Superior temporal gyrus (tissue), 1 donor: ENCODE measurements around the gene SF3A2.

ENCODE experiments used
- DNase-seq: peaks from one replicate; pipeline ENCODE4 v3.0.0-alpha.2; 2016; ENCODE audit errors: extremely low spot score

Gene SF3A2

DNA sequence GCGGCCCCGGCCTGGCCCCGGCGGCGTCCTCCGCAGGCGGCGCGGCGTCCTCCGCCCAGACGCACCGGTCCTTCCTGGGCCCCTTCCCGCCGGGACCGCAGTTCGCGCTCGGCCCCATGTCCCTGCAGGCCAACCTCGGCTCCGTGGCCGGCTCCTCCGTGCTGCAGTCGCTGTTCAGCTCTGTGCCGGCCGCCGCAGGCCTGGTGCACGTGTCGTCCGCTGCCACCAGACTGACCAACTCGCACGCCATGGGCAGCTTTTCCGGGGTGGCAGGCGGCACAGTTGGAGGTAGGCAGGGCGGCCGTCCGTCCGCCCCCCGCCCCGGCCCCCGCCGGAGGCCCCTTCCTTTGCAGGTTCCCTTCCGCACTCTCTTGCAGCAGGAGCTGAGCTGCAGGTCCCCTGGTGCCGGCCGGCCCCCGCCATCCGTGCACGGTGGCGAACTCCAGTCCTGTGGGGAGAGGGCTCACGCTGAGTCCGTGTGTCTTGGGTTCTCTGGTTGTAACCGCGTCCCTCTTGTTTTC lies 9.7 kb upstream of the SF3A2 start:
- DNase-seq, result no peak

- DNase-seq, result no peak
Observed at GRCh38 chr19:2227415-2228156, 9.0 kb upstream of the SF3A2 start.

DNA sequence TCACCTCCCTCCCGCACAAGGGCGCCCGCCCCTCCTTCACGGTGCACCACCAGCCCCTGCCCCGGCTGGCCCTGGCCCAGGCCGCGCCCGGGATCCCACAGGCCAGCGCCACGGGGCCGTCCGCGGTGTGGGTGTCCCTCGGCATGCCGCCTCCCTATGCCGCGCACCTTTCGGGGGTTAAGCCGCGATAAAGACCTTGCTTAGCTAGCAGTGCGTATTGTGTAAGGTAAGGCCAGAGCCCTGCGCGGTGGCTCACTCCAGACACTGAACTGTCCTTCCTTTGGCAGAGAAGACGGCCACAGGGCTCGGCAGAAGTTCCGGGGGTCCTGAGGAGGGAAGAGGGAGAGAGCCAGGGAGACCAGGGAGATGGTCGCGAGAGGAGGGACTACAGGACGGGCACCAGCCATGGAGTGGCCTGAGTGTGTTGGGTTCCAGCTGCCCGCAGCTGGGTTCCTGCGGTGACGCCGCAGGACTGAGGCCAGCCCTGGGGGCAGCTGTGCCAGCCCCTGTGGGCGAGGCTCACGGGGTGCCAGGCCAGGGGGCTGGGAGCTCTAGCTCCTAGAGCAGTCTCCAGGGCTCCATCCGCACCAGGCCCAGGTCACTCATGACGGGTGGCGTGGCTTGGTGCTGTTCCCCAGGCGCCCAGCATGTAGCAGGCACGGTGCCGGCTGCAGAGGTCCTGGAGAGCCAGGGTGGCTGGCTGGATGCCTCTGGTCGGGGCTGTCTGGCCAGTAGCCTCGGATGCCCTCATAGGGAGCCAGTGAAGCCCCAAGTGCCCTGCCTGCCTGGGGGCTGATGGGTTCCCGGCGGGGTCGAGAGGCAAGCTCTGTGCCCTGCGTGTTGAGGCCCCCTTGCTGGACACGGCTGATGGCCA lies 8.2 kb upstream of the SF3A2 start:
- no peak for DNase-seq

GRCh38 chr19:2229103-2230032 lies 7.3 kb upstream of the SF3A2 start:
- DNase-seq, result no peak

DNA sequence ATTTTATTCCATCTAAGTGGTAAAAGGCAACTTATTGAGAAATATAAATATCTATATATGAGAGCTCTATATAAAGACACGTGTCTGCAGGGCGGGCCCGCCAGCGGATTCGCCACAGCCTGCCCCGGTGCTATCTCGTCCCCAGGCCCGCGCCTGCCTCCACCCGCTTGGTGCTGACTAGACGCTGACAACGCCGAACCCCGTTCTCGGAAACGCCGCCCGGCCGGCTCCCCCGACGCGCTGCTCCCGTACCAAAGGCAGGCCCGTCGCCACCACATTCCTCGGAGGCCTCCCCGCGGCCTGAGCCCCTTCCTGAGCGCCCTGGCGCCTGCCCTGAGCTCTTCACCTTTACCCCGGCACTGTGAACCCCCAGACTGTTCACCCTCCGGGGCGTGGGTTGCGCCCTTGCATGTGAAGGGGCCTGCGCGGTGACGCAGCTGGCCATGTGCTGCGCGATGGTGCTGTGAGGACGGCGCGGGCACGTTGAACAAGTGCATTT lies 6.5 kb upstream of the SF3A2 start:
- DNase-seq, result no peak

- DNase-seq, result no peak
Observed at GRCh38 chr19:2230807-2231533, 5.7 kb upstream of the SF3A2 start.

GRCh38 chr19:2231621-2232221 lies 4.9 kb upstream of the SF3A2 start:
- DNase-seq, result no peak

DNA sequence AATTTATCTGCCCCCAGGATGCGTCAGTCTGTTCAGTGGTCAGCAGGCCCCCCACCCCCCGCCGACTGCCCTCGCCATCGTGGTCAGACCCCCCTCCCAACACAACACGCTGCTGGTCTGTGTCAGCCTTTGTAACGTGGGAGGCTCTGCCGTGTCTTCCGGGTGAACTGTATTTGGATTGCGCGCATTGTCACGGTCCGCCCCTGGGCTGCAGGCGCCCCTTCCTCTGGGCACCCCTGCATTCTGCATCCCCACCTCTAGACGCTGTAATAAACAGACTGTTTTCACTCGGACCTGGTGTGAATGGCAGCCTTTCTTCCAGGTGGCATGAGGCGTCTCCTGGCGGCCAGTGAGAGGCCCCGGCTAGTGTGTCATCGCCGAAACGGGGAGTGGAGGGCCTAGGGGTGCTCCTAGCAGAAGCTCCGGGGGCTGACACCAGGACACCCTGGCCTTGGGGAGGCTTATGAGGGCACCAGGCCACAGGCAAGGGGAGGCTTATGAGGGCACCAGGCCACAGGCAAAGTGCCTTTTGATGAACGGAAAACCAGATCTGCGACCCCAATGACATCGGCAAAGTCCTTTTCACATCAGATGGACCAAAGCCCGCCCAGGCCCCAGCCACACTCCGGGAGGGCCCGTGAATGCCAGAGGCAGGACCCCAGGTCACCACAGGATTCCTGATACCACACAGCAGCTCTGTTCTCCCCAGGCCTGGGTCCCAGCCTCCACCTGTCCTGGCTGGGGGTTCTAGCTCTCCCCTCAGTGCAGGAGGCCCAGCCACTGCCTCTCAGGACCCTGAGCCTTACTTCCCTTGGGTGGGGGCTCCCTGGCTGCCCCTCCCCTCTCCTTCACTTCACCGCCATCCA lies 4.1 kb upstream of the SF3A2 start:
- no peak for DNase-seq

DNA sequence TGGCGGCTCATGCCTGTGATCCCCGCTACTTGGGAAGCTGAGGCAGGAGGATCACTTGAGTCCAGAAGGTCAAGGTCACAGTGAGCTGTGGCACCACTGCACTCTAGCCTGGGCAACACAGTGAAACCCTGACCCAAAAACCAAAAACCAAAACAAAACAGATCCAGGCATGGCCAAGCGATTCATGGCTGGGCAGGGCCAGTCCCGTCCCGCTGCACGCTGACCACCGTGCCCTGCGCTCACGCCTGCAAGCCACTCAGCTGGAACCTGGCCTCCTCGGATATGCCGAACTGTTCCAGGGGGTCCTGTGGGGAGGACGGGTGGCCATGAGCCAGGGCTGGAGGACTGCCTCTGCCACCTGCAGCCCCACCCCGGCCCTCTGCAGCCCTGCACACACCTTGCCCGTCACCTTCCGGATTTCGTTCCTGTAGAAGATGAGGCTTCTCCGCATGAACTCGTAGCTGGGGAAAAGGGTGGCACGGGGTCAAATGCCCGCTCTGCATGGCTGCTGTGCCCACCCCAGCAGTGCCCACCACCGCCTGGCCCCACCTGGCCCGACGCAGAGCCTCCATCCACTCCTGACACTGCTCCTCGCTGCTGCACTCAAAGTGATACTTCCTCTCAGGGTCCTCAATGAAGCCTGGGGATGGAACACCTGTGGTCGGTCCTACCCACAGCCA lies 2.9 kb upstream of the SF3A2 start:
- no peak for DNase-seq

GRCh38 chr19:2234996-2235380 lies 1.6 kb upstream of the SF3A2 start:
- DNase-seq, result no peak

DNA sequence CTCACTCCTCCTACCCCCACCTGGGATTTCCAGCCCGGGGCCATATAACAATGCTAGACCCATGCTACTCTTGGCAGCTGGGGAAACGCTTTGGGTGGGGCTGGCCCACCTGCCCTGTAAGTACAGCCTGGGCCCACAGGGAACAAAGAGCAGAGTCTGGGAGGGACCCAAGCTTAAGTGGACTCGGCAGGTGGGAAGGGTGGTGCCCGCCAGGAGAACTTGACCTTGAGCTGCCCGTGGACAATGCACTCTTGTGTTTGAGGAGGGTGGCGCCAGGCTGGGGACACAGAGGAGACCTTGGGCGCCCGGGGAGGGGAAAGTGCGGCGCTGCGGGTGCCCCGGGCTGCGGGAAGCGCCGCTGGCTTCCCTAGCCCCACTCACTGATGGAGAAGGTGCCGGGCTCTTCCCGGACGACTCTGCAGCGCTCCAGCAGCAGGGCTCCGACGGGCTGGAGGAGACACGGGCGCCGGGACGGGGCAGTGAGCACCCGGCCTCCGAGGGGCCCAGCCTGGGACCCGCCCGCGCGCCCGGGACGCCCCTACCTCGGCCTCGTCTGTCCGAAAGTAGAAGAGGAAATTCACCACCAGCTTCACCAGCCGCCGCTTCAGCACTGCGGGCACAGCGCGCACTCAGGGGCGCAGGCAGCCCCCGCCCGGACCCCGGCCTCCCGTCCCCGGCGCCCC lies 1.1 kb upstream of the SF3A2 start:
- no peak for DNase-seq

DNA sequence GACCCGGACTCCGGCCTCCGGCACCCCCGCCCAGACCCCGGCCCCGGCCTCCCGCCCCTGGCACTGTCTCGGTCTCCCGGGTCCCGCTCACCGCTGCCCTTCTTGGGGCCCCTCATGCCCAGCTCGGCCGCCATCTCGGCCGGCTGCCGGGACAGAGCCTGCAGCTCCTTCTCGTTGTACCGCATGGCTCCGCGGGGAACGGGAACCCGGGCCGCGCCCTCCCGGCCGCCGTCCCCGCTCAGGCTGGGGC lies 635 bp upstream of the SF3A2 start:
- DNase-seq, result no peak

GRCh38 chr19:2237051-2237868 lies 636 bp downstream of the SF3A2 start:
- DNase-seq, result no peak

DNA sequence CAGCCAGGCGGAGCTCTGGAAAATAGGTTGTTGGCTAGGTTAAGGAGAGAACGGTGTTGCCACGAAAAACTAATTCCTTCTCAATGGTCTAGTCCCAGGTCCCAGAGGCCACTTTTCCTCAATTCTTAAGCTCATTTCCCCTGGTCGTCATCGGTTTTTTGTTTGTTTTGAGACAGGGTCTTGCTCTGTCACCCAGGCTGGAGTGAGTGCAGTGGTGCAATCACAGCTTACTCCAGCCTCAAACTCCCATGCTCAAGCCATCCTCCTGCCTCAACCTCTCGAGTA lies 1.2 kb downstream of the SF3A2 start:
- DNase-seq, result no peak

DNA sequence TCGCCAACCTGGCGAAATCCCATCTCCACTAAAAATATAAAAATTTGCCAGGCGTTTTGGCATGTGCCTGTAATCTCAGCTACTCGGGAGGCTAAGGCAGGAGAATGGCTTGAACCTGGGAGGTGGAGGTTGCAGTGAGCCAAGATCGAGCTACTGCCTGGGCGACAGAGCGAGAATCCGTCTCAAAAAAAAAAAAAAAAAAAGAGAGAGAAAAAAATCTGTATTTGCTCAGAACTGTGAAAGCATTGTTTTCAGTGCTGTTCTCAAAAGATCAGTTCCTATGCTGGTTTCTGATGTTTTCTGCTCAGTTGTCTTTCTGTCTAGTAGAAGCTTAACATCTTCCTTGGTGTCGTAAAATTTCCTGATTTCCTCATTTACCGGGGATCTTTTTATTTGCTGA lies 2.5 kb downstream of the SF3A2 start:
- DNase-seq, result no peak

- DNase-seq, result no peak
Observed at GRCh38 chr19:2239771-2240770, 3.4 kb downstream of the SF3A2 start.
